Coronary artery (tissue), 2 donors: ENCODE data around the gene HMCN2.

Experiments
- DNase-seq: peaks from one replicate; pipeline ENCODE4 v3.0.0-alpha.2; 2017; ENCODE audit warnings: low spot score
- H3K27ac ChIP-seq, 2 donors: fragments of 200-600 bp; sonication (generic); one replicate each; pipeline ENCODE4 v1.5.1; 2016 to 2019
- H3K4me3 ChIP-seq: fragments of 200-600 bp; sonication (generic); 2 replicates; pipeline ENCODE4 v1.5.1; 2016; ENCODE audit warnings: mild to moderate bottlenecking, moderate library complexity
- CTCF ChIP-seq: fragments of 200-600 bp; sonication (generic); IDR thresholded peaks from one replicate; pipeline ENCODE4 v1.5.1; 2019; ENCODE audit warnings: antibody characterized with exemption

The HMCN2 gene

GRCh38 chr9:130451509-130452388 lies 186.2 kb downstream of the HMCN2 start:
- Histone ChIP-seq H3K4me3 (no peak overlapping the region), H3K27ac (peak overlapping the region in 1 of 2 donors; percentile 76)
- no peak for TF ChIP-seq CTCF
- peak; percentile 90 for DNase-seq

GRCh38 chr9:130452835-130453234 lies 187.3 kb downstream of the HMCN2 start:
- Histone ChIP-seq H3K27ac (peak overlapping the region in 1 of 2 donors; percentile 76), H3K4me3 (no peak overlapping the region)
- no peak for TF ChIP-seq CTCF
- no peak for DNase-seq

- H3K27ac ChIP-seq = no peak overlapping the region
- no peak for TF ChIP-seq CTCF
- no peak for DNase-seq
- H3K4me3 ChIP-seq = no peak overlapping the region
These were observed 187.9 kb downstream of the HMCN2 start for GRCh38 chr9:130453487-130453886.

- TF ChIP-seq CTCF = no peak
- DNase-seq = no peak
- no peak overlapping the region for H3K27ac ChIP-seq
These were observed 188.7 kb downstream of the HMCN2 start for GRCh38 chr9:130454096-130454811.

GRCh38 chr9:130454812-130455325 lies 189.3 kb downstream of the HMCN2 start:
- Histone ChIP-seq H3K27ac (no peak overlapping the region), H3K4me3 (no peak overlapping the region)
- no peak for TF ChIP-seq CTCF
- no peak for DNase-seq

More at GRCh38 chr9:130454096-130454811, 188.7 kb downstream of the HMCN2 start:
- H3K4me3 ChIP-seq = no peak overlapping the region

- no peak overlapping the region for H3K4me3 ChIP-seq
- TF ChIP-seq CTCF = no peak
- H3K27ac ChIP-seq = no peak overlapping the region
- no peak for DNase-seq
These were observed 192.7 kb downstream of the HMCN2 start for GRCh38 chr9:130458027-130458803.
